ENCODE measurements around the gene CKB. TPM values are rescaled to one million over a fixed set of nuclear protein-coding genes. Genes with fewer than 3 reads are reported as not detected.

The CKB gene
- total and polyA plus RNA-seq, 2 donors (not counting 1 experiment from before 2014, with no cell fraction given), result 3.1 to 4.7 TPM

DNA sequence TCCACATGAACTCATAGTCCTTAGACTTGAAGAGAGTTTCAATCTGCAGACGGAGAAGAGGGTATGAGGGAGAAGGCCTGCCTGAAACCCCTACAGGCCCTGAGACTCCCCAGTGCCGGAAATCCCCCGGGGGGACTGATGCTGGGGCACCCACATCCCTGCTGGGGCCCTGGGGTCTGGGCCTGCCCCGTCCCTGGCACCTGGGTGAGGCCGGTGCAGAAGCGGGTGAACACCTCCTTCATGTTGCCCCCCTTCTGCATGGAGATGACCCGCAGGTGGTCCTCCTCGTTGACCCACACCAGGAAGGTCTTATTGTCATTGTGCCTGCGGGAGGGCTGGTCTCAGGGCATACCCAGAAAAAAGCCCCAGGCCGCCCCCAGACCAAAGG, 2.4 kb downstream of the CKB start:
- Histone ChIP-seq H3K27ac (ENCODE audit: low read length in 2 of 2) (no peak overlapping the region), H3K4me2 (replicated peaks; ENCODE audit: low read depth, low read length, poor library complexity, severe bottlenecking) (peak overlapping the region; percentile 98), H3K27me3 (replicated peaks in 1 of 4; ENCODE audit: control extremely low read depth in 1 of 4, control insufficient read depth in 3 of 4, insufficient read depth in 4 of 4, low read length in 3 of 4) (peaks cover 0 to 32% (median 11%) of the 10 kb centered on the region in 4 experiments), H2AFZ (ENCODE audit: insufficient read depth, low read depth, low read length, poor library complexity, severe bottlenecking) (peak overlapping the region; percentile 67), H3K9ac (ENCODE audit: low read length) (peak overlapping the region; percentile 66), H3K4me3 (ENCODE audit: control extremely low read depth in 1 of 5, extremely low read depth in 1 of 5, insufficient read depth in 1 of 5, low read depth in 2 of 5, low read length in 4 of 5) (peak overlapping the region in 4 of 5 experiments; percentile 52 to 75 (median 59)), H3K4me1 (ENCODE audit: control insufficient read depth in 2 of 2, insufficient read depth in 2 of 2, low read length in 2 of 2) (peaks cover 22 to 31% of the 10 kb centered on the region in 2 donors), H4K20me1 (ENCODE audit: control insufficient read depth, insufficient read depth, low read length, poor library complexity, severe bottlenecking) (peaks cover 11% of the 10 kb centered on the region), H3K79me2 (ENCODE audit: control insufficient read depth, insufficient read depth, low read length) (no peaks in the 10 kb centered on the region), H3K36me3 (replicated peaks in 1 of 2; ENCODE audit: control extremely low read depth in 1 of 2, control insufficient read depth in 1 of 2, extremely low read depth in 1 of 2, insufficient read depth in 2 of 2, low read length in 1 of 2) (no peaks in the 10 kb centered on the region), H3K9me3 (ENCODE audit: control extremely low read depth in 1 of 3, control insufficient read depth in 2 of 3, insufficient read depth in 1 of 3, low read length in 2 of 3) (peaks cover 0 to 14% (median 0%) of the 10 kb centered on the region in 3 donors)
- ChIA-PET CTCF (interaction anchor here (0.9 to 6.1 kb wide), 6 partner anchors 9 to 27 kb away, joined by 3 to 128 read pairs (median 10); partner anchors contain the start of gene TRMT61A), POLR2A (interaction anchor here (1.4 kb wide), 1 partner anchor 9 kb away, joined by 3 read pairs; the partner anchor contains the start of gene TRMT61A)
- intact Hi-C loops (cut with micrococcal nuclease), result no loop called here
- H3K9me3 Mint-ChIP-seq (ENCODE audit: insufficient read depth), result no peaks in the 10 kb centered on the region
- no peak overlapping the region for H3K27ac Mint-ChIP-seq
- H3K27me3 Mint-ChIP-seq, result peaks cover 3% of the 10 kb centered on the region
- ATAC-seq (ENCODE audit: low read depth) (no peak), DNase-seq (no peak)
- WGBS (ENCODE audit: insufficient coverage), result 67% methylated on average over 10 of the region's 10 CpGs
- peak overlapping the region; percentile 74 for H3K4me3 Mint-ChIP-seq
- TF ChIP-seq EZH2 (IDR thresholded peaks at IDR 0.05; ENCODE audit: borderline replicate concordance, insufficient read depth, low read depth, low read length, poor library complexity, severe bottlenecking), result no peak
- TF ChIP-seq, protein P1, sequence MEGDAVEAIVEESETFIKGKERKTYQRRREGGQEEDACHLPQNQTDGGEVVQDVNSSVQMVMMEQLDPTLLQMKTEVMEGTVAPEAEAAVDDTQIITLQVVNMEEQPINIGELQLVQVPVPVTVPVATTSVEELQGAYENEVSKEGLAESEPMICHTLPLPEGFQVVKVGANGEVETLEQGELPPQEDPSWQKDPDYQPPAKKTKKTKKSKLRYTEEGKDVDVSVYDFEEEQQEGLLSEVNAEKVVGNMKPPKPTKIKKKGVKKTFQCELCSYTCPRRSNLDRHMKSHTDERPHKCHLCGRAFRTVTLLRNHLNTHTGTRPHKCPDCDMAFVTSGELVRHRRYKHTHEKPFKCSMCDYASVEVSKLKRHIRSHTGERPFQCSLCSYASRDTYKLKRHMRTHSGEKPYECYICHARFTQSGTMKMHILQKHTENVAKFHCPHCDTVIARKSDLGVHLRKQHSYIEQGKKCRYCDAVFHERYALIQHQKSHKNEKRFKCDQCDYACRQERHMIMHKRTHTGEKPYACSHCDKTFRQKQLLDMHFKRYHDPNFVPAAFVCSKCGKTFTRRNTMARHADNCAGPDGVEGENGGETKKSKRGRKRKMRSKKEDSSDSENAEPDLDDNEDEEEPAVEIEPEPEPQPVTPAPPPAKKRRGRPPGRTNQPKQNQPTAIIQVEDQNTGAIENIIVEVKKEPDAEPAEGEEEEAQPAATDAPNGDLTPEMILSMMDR (IDR thresholded peaks at IDR 0.05), result no peak
- peaks cover 13% of the 10 kb centered on the region for H3K4me1 Mint-ChIP-seq

DNA sequence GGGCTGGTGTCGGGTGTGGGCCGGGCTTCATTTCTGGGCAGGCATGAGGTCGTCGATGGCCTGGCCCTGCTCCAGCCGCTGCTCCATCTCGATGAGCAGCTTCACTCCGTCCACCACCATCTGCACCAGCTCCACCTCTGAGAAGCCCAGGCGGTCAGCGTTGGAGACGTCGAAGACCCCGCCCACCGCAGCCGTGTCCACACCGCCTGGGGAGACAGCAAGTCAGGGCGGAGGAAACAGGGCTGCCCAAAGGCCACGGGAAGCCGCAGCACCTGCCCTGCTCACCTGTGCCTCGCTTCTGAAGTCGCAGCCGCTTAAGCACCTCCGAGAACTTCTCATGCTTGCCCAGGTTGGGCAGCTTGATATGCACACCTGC, 2.8 kb downstream of the CKB start:
- no peak for DNase-seq

More for the DNA sequence above, 2.8 kb downstream of the CKB start:
- no peak overlapping the region for H3K27ac Mint-ChIP-seq
- 89% methylated on average over 14 of the region's 22 CpGs for WGBS (ENCODE audit: insufficient coverage)
- peaks cover 0 to 14% (median 0%) of the 10 kb centered on the region in 3 donors for H3K9me3 ChIP-seq (ENCODE audit: control extremely low read depth in 1 of 3, control insufficient read depth in 2 of 3, insufficient read depth in 1 of 3, low read length in 2 of 3)
- H2AFZ ChIP-seq (ENCODE audit: insufficient read depth, low read depth, low read length, poor library complexity, severe bottlenecking), result no peak overlapping the region
- peaks cover 13% of the 10 kb centered on the region for H3K4me1 Mint-ChIP-seq
- H3K27me3 Mint-ChIP-seq, result peaks cover 3% of the 10 kb centered on the region
- no peaks in the 10 kb centered on the region for H3K36me3 ChIP-seq (replicated peaks in 1 of 2; ENCODE audit: control extremely low read depth in 1 of 2, control insufficient read depth in 1 of 2, extremely low read depth in 1 of 2, insufficient read depth in 2 of 2, low read length in 1 of 2)
- no peaks in the 10 kb centered on the region for H3K79me2 ChIP-seq (ENCODE audit: control insufficient read depth, insufficient read depth, low read length)
- peaks cover 11% of the 10 kb centered on the region for H4K20me1 ChIP-seq (ENCODE audit: control insufficient read depth, insufficient read depth, low read length, poor library complexity, severe bottlenecking)
- H3K9ac ChIP-seq (ENCODE audit: low read length), result no peak overlapping the region
- intact Hi-C loops (cut with micrococcal nuclease), result no loop called here
- CTCF ChIA-PET, result interaction anchor here (1.6 to 6.1 kb wide), 6 partner anchors 9 to 27 kb away, joined by 8 to 128 read pairs (median 20); partner anchors contain the start of gene TRMT61A
- peaks cover 0 to 32% (median 11%) of the 10 kb centered on the region in 4 experiments for H3K27me3 ChIP-seq (replicated peaks in 1 of 4; ENCODE audit: control extremely low read depth in 1 of 4, control insufficient read depth in 3 of 4, insufficient read depth in 4 of 4, low read length in 3 of 4)
- no peak overlapping the region for H3K27ac ChIP-seq (ENCODE audit: low read length in 2 of 2)
- POLR2A ChIA-PET, result interaction anchor here (1.3 kb wide), 1 partner anchor 8 kb away, joined by 3 read pairs; no protein-coding TSS in a partner anchor
- no peak for TF ChIP-seq EZH2 (IDR thresholded peaks at IDR 0.05; ENCODE audit: borderline replicate concordance, insufficient read depth, low read depth, low read length, poor library complexity, severe bottlenecking)
- TF ChIP-seq, protein P1 (IDR thresholded peaks at IDR 0.05), result no peak
- no peak overlapping the region for H3K4me3 ChIP-seq (ENCODE audit: control extremely low read depth in 1 of 5, extremely low read depth in 1 of 5, insufficient read depth in 1 of 5, low read depth in 2 of 5, low read length in 4 of 5)
- H3K4me2 ChIP-seq (replicated peaks; ENCODE audit: low read depth, low read length, poor library complexity, severe bottlenecking), result peak overlapping the region; percentile 98
- H3K9me3 Mint-ChIP-seq (ENCODE audit: insufficient read depth), result no peaks in the 10 kb centered on the region
- H3K4me3 Mint-ChIP-seq, result peak overlapping the region; percentile 74
- no peak for ATAC-seq (ENCODE audit: low read depth)
- H3K4me1 ChIP-seq (ENCODE audit: control insufficient read depth in 2 of 2, insufficient read depth in 2 of 2, low read length in 2 of 2), result peaks cover 22 to 31% of the 10 kb centered on the region in 2 donors
